HG03571 (cell line): ENCODE measurements around the gene MAN1B1.

Experiments used
- ATAC-seq: cut with Tn5 transposase; IDR thresholded peaks from one replicate; pipeline ENCODE4 v1.9.1; 2021; ENCODE audit not compliant: unreplicated experiment

MAN1B1 gene

DNA sequence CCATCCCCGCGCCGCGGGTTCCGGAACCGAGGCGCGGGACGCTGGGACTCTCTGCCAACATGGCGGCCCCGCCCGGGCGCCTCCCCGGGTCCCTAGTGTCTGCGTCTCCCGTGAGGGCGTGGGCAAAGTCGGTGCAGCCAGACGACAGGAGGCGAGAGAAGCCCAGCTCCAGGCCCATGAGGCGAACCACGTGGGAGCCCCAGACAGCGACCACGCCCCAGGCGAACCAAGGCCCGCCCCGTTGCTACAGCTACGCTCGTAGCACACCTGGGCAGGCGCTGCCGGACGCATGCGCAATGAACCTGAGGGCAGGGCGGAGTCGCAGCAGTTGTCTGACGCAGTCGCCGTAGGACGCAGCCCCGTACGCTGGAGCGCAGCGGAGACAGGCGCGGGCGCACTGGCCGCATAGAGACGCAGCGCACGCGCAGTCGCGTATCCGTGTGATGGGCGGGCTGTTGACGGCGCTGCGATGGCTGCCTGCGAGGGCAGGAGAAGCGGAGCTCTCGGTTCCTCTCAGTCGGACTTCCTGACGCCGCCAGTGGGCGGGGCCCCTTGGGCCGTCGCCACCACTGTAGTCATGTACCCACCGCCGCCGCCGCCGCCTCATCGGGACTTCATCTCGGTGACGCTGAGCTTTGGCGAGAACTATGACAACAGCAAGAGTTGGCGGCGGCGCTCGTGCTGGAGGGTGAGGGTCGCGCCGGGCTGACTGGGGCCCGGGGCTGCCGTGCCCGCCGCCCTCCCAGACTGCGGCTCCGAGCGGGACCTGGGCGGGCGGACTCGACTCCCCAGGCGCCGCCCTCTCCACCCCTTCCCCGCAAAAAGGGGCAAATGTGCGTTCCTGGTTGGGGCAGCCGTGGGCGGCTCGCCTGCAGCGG, at the start of gene MAN1B1:
Gene MAN1B1 (plus strand): TSS at position 455 of the 878 bp plus-strand sequence. CDS start 15 bp downstream, at position 470.
- peak; percentile 65 for ATAC-seq

DNA sequence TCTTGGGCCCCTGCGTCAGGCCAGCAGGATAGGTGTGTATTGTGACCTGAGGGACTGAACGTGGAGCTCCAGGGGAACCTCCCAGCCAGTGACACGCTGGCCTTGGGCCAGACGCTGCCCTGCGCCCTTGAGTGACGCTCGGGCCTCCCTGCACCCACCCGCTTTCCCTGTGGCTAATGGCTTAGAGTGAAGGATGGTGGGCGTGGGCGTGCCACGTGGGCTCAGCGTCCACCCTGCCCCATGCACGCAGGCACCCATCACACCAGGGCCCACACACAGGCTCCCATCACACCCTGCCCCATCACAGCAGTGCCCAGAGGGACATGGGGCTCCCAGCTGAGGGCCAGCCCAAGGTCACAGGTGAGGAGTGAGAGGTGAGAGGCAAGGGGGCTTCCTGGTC, 49.8 kb upstream of the MAN1B1 start:
- no peak for ATAC-seq

DNA sequence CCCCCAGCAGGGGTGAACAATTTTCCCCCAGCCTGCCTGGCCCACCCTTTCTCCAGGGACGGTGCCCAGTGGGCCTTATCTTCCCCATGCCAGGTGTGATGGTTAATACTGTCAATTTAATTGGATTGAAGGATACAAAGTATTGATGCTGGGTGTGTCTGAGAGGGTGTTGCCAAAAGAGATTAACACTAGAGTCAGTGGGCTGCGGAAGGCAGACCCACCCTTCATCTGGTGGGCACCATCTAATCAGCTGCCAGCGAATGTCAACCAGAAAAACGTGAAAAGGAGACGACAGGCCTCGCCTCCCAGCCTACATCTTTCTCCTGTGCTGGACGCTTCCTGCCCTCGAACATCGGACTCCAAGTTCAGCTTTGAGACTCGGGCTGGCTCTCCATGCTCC, 49.3 kb upstream of the MAN1B1 start:
- no peak for ATAC-seq

DNA sequence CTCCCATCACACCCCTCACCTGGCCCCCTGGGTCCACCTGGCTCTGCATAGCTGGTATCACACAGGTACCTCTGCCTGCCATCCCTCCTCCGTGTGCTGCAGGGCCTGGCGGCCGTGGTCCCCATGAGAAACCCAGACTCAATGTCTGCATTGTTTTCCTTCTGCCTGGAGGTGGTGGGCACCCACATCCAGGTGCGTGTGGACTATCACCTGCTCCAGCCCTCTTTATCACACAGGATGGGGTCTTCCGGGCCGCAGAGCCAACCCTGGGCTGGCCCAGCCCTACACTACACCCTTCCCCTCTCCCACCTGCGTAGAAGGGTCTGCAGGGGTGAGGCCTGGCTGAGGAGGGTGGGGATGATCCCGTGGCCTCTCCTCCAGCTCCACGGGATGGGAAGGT, 47.9 kb upstream of the MAN1B1 start:
- no peak for ATAC-seq

DNA sequence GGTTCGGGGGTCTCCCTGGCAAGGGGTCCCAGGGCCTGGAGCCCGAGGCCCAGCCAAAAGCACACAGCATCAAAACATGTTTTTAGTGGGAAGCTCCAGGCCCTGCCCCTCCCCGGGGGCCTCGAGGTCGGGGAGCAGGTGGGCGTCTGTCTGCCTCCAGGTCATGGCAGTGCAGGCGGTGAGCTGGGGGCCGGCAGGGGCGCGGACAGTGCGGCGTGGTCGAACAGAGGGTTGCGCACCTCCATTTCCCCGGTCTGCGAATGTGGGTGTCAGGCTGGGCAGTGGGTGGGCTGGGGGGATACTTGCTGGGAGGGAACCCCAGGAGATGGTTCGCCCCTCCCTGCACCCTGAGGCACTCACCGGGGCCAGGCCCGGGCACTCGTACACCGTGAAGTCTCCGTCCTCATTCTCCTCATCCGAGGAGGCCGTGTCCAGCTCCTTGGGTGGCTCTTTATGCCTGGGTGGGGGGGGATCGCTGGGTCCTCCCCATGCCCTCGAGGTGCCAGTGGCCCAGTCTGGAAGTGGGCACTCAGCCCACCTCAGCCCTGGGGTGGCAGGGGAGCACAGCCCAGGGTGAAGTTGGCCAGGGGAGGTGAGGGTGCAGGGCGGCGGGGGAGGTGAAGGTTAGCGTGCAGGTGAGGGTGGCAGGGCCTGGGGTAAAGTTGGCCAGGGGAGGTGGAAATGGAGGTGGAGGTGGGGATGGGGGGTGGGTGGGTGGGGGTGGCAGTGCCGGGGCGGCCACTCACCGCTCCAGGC, 47.0 kb upstream of the MAN1B1 start:
- ATAC-seq = no peak

DNA sequence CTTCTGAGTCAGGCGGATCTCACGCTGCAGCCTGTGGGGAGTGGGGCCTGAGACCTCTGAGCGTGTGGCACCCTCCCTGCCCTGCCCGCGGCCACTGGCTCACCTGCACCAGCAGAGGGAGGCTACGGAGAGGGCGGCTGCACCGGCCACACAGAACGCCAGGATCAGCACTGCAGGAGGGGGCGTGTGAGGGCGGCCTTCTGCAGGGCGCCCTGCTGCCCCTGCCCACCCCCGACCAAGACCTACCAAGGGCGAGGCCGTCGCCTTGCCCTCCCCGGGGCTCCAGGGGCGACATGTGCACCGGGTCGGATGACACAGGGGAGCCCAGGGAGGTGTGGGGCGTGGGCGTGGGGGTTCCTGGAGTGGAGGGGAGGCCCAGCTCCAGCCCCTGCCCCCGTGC, 46.2 kb upstream of the MAN1B1 start:
- ATAC-seq = no peak

DNA sequence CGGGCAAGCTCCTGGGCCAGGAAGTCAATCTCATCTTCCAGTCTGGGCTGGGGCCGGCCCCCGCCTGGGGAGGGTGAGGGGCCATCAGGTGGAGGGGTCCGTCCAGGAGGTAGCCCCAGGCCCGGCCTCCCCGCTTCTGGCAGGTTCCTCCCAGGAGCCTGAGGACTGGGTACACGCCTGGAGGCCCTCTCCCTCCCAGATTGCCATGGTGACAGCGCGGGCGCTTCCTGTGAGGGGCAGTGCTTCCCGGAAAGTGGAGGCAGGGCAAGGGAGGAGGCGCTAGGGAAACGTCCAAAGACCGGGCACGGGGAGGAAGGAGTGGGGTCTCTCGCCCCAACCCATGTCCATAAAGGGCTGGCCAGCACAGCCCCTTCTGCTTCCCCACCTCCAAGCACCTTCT, 45.7 kb upstream of the MAN1B1 start:
- ATAC-seq = no peak

DNA sequence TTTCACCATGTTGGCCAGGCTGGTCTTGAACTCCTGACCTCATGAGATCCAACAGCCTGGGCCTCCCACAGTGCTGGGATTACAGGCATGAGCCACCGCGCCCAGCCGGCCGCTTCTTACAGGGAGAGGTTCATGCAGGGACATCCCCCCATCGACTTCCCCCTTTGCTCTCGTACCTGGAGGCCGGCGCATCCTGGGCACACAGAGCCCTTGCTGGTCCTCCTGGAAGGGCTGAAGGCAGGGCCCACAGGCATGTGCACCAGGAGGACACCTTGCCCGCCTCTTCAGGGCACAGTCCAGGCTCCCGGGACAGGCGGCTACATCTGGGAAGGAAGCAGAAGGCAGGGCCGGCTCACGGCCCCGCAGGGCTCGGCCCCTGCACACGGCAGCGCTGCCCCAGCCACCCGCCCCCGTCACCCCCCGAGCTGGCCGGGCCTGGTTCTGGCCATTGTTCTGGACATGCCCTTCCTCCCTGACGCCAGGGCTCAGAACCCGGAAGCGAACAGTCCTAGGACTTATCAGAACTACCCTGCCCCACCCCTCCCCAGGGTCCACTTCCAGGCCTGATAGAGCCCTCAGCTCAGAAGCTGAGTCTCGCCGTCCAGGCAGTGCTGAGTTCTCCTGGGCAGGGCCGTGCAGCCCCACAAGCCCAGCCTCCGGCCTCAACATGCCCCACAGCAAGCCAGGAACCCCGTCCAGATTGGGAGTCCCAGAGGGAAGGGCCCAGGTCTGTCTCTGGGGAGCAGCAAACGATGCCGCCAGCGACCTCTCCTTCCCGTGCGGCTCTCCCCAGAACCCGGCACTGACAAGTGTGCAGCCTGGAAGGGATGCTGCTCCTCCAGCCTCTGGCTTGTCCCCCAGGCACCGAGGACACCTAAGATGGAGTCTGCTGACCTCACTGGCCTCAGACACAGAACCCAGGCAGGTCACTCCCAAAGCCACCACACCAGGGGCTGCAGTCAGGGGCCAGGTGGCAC, 43.7 kb upstream of the MAN1B1 start:
- ATAC-seq = no peak

DNA sequence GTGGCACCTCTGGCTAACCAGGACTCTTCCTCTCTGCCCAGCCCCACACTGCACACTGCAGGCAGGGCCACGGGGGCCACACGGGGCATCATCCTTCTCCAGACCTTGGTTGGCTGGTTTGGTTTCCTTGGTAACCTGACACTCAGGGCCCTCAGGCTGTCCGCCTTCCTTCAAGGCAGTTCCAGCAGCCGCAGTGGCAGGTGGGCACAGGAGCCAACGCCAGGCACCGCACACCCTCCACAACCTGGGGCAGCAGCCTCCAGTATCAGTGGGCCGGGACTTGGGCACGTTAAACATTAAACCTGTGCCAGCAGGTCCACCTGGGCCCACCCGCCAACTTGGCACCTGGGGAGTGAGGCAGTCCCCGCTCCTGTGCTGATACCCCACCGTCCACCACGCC, 42.7 kb upstream of the MAN1B1 start:
- no peak for ATAC-seq

DNA sequence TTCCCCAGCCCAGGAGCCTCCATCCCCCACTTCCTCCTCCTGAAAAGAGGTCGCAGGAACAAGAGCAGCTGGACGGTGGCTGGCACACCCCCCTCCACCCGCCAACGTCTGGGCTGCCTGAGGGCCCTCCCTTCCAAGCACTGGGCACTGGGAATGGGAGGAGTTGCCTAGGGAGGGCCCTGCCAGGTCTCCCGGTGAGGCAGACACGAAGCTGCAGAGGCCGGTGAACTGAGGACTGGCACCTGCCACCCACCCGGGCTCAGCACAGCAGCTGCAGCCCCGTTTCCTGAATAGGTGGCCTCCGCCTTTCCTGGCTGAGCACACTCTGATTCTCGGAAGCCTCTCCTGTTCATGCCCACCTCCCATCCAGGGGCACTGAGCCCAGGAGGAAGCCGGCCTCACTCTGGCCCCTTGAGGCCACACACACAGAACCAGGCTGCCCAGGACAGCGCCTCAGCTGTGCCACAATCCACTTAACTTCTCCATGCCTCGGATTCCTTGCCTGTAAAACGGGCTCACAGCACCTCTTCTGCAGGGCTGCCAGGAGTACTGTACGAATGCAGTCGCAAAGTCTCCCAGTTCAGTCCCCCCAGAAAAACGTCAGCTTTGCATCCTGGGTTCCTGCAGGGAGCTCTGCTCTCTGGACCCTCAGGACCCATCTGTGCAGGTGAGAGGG, 42.1 kb upstream of the MAN1B1 start:
- no peak for ATAC-seq

DNA sequence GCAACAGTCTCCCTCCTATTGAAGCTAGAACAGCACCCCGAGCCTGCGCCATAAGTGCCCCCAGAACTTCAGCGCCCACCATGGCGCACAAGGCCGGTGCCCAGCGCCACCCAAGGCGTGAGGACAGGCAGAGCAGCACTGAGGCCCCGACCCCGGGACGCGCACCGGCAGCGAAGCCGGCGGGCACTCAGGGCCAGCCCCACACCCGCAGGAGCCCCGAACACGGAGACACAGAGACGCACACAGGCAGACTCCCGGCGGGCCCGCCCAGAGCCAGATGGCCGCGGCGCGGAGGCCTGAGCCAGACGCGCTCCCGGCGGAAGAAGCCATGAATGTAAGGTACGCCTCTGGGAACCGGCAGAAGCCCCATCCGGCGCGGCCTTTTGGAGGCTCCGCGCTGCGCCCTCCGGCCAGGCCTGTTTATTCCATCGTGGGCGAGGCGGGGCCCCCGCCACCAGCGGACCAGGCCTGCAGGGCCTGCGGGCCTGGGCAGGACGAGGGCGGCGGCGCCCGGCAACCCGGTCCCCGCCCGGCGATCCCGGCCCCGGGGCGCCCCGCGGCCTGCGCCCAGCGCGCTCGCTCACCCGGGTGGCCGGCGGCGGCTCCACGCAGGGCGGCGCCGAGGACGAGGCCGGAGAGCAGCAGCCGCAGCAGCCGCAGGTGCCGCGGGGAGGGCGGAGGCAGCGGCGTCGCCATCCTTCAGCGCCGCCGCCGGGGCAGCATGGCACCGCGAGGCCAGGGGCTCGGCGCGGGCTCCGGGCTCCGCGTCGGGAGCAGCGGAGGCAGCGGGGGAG, 41.3 kb upstream of the MAN1B1 start:
- ATAC-seq = no peak

DNA sequence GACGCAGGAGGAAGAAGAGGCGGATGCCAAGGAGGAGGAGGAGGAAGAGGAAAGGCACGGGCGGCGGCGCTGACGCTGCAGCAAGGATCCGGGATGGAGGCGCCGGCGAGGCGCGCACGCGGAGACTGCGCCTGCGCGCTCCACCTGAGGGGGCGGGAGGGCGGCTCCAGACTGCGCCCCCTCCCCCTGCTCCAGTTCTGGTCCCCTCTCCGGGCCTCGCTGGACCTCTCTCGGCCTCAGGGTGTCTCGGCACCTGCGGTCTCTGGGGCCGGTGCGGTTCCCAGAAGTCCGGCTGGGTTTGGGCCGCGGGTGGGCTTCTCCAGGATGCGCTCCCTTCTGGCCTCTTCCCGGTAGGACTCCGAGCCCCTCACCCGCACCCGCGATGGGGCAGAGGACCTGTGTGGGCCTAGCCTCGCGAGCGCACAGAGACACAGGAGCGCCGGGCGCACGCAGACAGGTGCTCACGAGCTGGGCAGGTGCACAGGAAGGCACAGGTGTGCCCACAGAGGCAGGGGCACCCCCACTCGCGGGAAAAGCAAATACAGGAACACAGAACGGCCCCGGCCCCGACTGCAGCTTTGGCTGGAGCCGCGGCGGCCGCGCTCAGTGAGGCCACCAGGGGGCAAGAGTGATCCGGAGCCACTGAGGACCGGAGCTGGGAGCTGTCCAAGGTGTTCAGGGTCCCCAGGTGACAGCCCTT, 40.5 kb upstream of the MAN1B1 start, which contains the start of gene NPDC1:
Gene NPDC1 (minus strand): TSS at position 90 of the 700 bp plus-strand sequence. CDS start 188 bp downstream, outside the sequence.
- ATAC-seq = no peak

DNA sequence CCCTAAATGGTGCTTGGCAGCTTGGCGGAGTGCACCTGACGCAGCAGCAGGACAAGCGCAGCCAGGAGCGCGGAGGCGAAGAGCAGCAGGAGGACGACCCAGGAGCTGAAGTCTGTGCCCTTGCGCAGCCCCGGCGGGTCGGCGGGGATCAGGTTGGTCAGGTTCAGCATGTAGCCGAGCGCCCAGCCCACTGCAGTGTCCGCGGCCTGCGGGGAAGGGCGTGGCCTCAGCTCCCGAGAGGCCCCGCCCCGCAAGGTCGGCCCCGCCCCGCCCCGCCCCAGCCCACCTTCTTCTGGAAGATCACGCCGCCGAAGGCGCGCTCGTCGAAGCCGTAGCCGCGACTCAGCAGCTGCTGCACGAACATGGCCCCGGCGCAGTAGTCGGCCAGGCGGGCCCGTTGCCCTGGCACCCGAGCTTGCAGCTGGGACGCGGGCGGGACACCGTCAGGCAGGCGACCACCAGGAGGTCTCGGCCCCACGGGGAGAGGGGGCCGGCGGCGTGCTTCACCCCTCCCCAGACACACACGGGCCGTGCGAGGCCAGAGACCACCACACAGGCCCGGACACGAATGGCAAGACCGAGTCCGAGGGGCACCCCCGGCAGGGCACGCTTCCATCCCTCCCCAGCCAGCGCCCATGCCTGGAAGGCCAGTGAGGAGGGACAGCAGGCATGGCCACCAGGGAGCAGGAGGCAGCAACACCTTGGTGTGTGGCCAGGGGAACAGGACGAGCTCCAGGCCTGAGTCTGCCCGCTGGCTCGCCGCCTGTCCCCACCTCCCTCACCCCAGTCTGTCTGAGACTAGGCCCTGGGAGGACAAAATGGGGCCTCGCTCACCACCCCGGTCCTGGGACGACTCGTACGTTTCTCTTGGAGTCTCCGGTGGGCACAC, 37.9 kb upstream of the MAN1B1 start:
- no peak for ATAC-seq

DNA sequence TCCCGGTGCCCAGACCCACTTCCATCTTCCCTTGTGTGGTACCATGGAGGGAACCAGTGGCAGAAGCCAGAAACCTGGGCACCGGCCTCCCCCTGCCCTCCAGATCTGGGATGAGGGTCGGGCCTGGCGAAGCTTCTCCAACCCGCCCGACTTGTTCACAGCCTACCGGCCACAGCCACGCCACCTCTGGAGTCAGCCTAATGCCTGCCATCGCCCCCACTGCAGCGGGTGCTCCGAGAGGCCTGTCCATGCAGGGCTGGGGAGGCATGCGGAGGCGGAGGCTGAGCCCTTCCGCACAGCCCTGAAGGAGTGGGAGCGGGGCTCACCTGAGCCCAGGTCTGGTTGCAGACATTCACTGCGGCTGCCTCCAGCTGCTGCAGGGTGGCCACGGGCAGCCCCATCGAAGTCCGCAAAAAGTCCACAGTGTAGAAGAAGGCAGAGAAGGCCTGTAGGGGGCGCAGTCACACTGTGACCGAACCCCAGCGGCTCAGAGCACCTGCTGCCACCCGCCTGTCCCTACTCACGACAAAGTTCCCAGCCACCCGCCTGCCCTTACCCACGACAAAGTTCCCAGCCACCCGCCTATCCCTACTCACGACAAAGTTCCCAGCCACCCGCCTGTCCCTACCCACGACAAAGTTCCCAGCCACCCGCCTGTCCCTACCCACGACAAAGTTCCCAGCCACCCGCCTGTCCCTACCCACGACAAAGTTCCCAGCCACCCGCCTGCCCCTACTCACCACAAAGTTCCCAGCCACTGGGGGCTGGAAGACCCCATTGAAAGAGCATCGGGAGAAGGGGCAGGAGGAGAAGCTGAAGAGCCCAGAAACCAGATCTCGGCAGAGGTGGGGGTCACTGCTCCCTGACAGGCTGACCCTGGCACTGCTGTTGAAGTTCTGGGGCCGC, 37.0 kb upstream of the MAN1B1 start:
- ATAC-seq = no peak

DNA sequence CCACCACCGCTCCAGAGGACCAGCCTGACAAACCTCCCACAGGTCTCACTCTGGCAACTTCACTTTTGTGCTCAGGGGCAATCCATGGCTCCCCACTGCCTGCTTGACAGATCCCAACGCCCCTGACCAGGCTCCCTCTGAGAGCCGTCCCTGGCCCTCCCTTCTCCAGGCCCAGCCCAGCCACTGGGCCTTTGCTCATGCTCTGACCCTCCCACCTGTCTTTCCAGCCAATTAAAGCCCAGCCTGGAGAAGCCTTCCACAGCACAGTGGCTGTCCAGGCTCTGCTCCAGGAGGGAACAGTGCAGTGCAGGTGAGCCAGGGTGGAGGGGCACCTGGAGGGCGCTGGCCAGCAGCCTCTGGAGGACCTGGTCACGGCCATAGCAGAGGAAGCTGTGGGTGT, 36.2 kb upstream of the MAN1B1 start:
- no peak for ATAC-seq

DNA sequence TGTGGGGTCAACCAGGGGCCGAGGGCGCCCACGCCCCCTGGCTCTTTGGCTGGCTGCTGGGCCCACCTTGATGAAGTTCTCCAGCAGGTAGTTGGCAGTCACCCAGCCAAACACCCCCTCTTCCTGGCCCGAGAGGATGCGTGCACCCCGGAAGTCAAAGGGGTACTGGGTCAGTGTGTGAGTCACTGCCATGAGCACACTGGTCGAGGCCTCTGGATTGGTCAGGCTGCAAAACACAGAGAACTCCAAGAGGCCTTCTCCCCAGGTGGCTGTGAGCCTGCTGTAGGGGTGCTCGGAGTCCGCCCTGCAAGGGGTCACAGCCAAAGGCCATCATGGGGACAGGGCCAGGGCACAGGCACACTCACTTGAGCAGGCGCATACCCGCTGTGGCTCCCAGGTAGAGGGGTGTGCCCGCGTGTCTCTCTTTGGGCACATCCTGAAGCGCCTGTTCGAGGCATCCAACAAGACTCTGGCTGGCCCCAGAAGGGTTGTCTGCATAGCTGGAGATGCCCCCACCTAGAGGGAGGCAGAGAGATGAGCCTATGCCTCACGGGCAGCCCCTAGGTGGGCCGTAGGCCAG, 35.5 kb upstream of the MAN1B1 start:
- no peak for ATAC-seq

DNA sequence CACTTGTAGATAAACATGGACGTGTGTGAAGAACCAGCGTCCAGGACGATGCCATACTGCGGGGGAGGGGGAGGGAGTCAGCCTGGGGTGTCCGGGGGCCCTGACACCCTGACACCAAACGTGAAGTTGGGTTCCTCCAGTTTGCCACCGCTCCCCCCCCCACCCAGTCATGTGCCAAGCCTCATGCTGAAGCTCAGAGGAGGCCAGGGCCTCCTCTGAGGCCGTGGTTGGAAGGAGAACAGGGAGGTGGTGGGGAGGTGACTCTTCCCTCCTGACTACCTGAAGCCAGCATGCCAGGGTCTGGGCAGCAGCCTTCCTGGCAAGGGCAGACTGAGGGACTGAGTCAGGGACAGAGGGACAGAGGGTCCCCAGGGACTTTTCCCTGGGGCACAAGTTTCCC, 34.5 kb upstream of the MAN1B1 start:
- no peak for ATAC-seq
